SK-N-SH (cell line): ENCODE data around the gene RASGRF1.

Source experiments
- CHD2 ChIP-seq: fragments of 150-350 bp; IDR thresholded peaks from 2 replicates; pipeline ENCODE4 v1.6.1; 2018; ENCODE audit warnings: low read length; ENCODE audit not compliant: partially characterized antibody
- CTCF ChIP-seq: fragments of 200-600 bp; sonication (generic); IDR thresholded peaks from 2 replicates; pipeline ENCODE4 v1.6.1; 2017; ENCODE audit warnings: antibody characterized with exemption, mild to moderate bottlenecking, moderate library complexity
- ELF1 ChIP-seq: IDR thresholded peaks from 2 replicates; pipeline ENCODE4 v1.4.0; 2012
- EP300 ChIP-seq, 2 experiments: IDR thresholded peaks; 2 replicates each; pipeline versions ENCODE4 v1.4.0 to v1.6.1; 2012; ENCODE audit warnings: borderline replicate concordance in 1 of 2, low read depth in 1 of 2, low read length in 1 of 2
- FOXJ3 ChIP-seq: sonication (generic); formaldehyde crosslinking; IDR thresholded peaks from 2 replicates; pipeline ENCODE4 v1.5.1; 2020; ENCODE audit warnings: mild to moderate bottlenecking, missing genetic modification reagents
- MEF2A ChIP-seq: IDR thresholded peaks from 2 replicates; pipeline ENCODE4 v1.4.0; 2012; ENCODE audit warnings: low read depth, borderline replicate concordance
- POLR2AphosphoS5 ChIP-seq: IDR thresholded peaks from 2 replicates; pipeline ENCODE4 v1.6.1; 2012; ENCODE audit warnings: low read depth, low read length

- no peak for TF ChIP-seq CTCF
- no peak for TF ChIP-seq CHD2
- TF ChIP-seq POLR2AphosphoS5 = no peak
- TF ChIP-seq FOXJ3 (CRISPR knock-in tag) = no peak
- no peak for TF ChIP-seq EP300 (IDR thresholded peaks at IDR 0.05; ENCODE audit: borderline replicate concordance in 1 of 2, low read depth in 1 of 2, low read length in 1 of 2)
- TF ChIP-seq ELF1 = no peak
- no peak for TF ChIP-seq MEF2A
Observed at GRCh38 chr15:79015416-79015815, 75.2 kb downstream of the RASGRF1 start.
